Stomach smooth muscle (tissue), 2 donors: ENCODE data around the gene TAGLN.

Experiments used
- H3K27ac ChIP-seq: one replicate; pipeline ENCODE4 v1.7.0; 2013; ENCODE audit warnings: mild to moderate bottlenecking, low read length, inconsistent platforms
- H3K27me3 ChIP-seq, 2 donors: one replicate each; pipeline ENCODE4 v1.7.0; 2013; ENCODE audit warnings: low read length in 2 of 2; ENCODE audit not compliant: insufficient read depth in 2 of 2, control insufficient read depth in 1 of 2
- H3K36me3 ChIP-seq, 2 donors: one replicate each; pipeline ENCODE4 v1.7.0; 2013; ENCODE audit warnings: low read length in 2 of 2; ENCODE audit not compliant: control insufficient read depth in 2 of 2, insufficient read depth in 2 of 2
- H3K4me1 ChIP-seq: one replicate; pipeline ENCODE4 v1.7.0; 2013; ENCODE audit warnings: low read length; ENCODE audit not compliant: control insufficient read depth, insufficient read depth
- H3K4me3 ChIP-seq, 2 donors: one replicate each; pipeline ENCODE4 v1.7.0; 2013; ENCODE audit warnings: low read length in 2 of 2
- H3K9ac ChIP-seq, 2 donors: one replicate each; pipeline ENCODE4 v1.7.0; 2013; ENCODE audit warnings: low read length in 2 of 2, mild to moderate bottlenecking in 1 of 2
- H3K9me3 ChIP-seq, 2 donors: one replicate each; pipeline ENCODE4 v1.7.0; 2013; ENCODE audit warnings: low read length in 2 of 2; ENCODE audit not compliant: control insufficient read depth in 2 of 2
- donor health status: healthy.
- donor health status: Pancreatic carcinoma.

Gene TAGLN

GRCh38 chr11:117217141-117218084, 18.2 kb downstream of the TAGLN start:
- H3K9ac ChIP-seq, result peak overlapping the region; percentile 66 to 86

GRCh38 chr11:117218133-117218915, 19.2 kb downstream of the TAGLN start:
- peak overlapping the region; percentile 66 to 86 for H3K9ac ChIP-seq
- H3K27ac ChIP-seq, result peak overlapping the region; percentile 99
- H3K36me3 ChIP-seq, result peaks cover 13 to 19% of the 10 kb centered on the region in 2 donors
- H3K4me3 ChIP-seq, result peak overlapping the region; percentile 41 to 55
- no peaks in the 10 kb centered on the region for H3K9me3 ChIP-seq
- peaks cover 65% of the 10 kb centered on the region for H3K4me1 ChIP-seq
- H3K27me3 ChIP-seq, result no peaks in the 10 kb centered on the region

More at GRCh38 chr11:117217141-117218084, 18.2 kb downstream of the TAGLN start:
- H3K27me3 ChIP-seq, result no peaks in the 10 kb centered on the region
- peak overlapping the region; percentile 41 to 55 for H3K4me3 ChIP-seq
- H3K4me1 ChIP-seq, result peaks cover 60% of the 10 kb centered on the region
- peak overlapping the region; percentile 99 for H3K27ac ChIP-seq
- H3K36me3 ChIP-seq, result peaks cover 15 to 19% of the 10 kb centered on the region in 2 donors
- H3K9me3 ChIP-seq, result no peaks in the 10 kb centered on the region

GRCh38 chr11:117219001-117219400, 19.8 kb downstream of the TAGLN start:
- Histone ChIP-seq H3K4me3 (peak overlapping the region; percentile 1 to 55), H3K4me1 (peaks cover 69% of the 10 kb centered on the region)

GRCh38 chr11:117219455-117219854, 20.3 kb downstream of the TAGLN start:
- peaks cover 69% of the 10 kb centered on the region for H3K4me1 ChIP-seq
- H3K27ac ChIP-seq, result peak overlapping the region; percentile 99
- peak overlapping the region; percentile 66 to 86 for H3K9ac ChIP-seq
- H3K9me3 ChIP-seq, result no peaks in the 10 kb centered on the region
- H3K27me3 ChIP-seq, result no peaks in the 10 kb centered on the region
- peaks cover 21 to 27% of the 10 kb centered on the region in 2 donors for H3K36me3 ChIP-seq
- H3K4me3 ChIP-seq, result peak overlapping the region in 1 of 2 donors; percentile 1

More at GRCh38 chr11:117219001-117219400, 19.8 kb downstream of the TAGLN start:
- H3K9ac ChIP-seq, result peak overlapping the region; percentile 66 to 86
- H3K27me3 ChIP-seq, result no peaks in the 10 kb centered on the region
- peaks cover 20 to 24% of the 10 kb centered on the region in 2 donors for H3K36me3 ChIP-seq
- peak overlapping the region; percentile 99 for H3K27ac ChIP-seq
- no peaks in the 10 kb centered on the region for H3K9me3 ChIP-seq

- Histone ChIP-seq H3K36me3 (peaks cover 18 to 25% of the 10 kb centered on the region in 2 donors), H3K27ac (peak overlapping the region; percentile 99), H3K9me3 (no peaks in the 10 kb centered on the region), H3K27me3 (no peaks in the 10 kb centered on the region), H3K4me3 (peak overlapping the region in 1 of 2 donors; percentile 54), H3K9ac (peak overlapping the region; percentile 66 to 86), H3K4me1 (peaks cover 69% of the 10 kb centered on the region)
Measured at GRCh38 chr11:117219995-117220394, 20.8 kb downstream of the TAGLN start.

GRCh38 chr11:117220568-117220967, 21.4 kb downstream of the TAGLN start:
- Histone ChIP-seq H3K36me3 (peaks cover 19 to 25% of the 10 kb centered on the region in 2 donors), H3K4me3 (peak overlapping the region; percentile 31 to 54)

GRCh38 chr11:117220999-117221774, 22.0 kb downstream of the TAGLN start:
- peak overlapping the region; percentile 31 to 54 for H3K4me3 ChIP-seq
- H3K27me3 ChIP-seq, result no peaks in the 10 kb centered on the region
- peaks cover 72% of the 10 kb centered on the region for H3K4me1 ChIP-seq
- peak overlapping the region; percentile 66 to 86 for H3K9ac ChIP-seq
- H3K36me3 ChIP-seq, result peaks cover 22 to 28% of the 10 kb centered on the region in 2 donors
- H3K27ac ChIP-seq, result peak overlapping the region; percentile 99
- H3K9me3 ChIP-seq, result no peaks in the 10 kb centered on the region

More at GRCh38 chr11:117220568-117220967, 21.4 kb downstream of the TAGLN start:
- H3K9me3 ChIP-seq, result no peaks in the 10 kb centered on the region
- no peaks in the 10 kb centered on the region for H3K27me3 ChIP-seq
- peak overlapping the region; percentile 66 to 86 for H3K9ac ChIP-seq
- H3K4me1 ChIP-seq, result peaks cover 69% of the 10 kb centered on the region
- peak overlapping the region; percentile 99 for H3K27ac ChIP-seq

- Histone ChIP-seq H3K27ac (peak overlapping the region; percentile 99), H3K4me3 (peak overlapping the region in 1 of 2 donors; percentile 54), H3K4me1 (peaks cover 65% of the 10 kb centered on the region), H3K36me3 (peaks cover 24 to 29% of the 10 kb centered on the region in 2 donors), H3K27me3 (no peaks in the 10 kb centered on the region), H3K9ac (peak overlapping the region; percentile 66 to 86), H3K9me3 (no peaks in the 10 kb centered on the region)
Measured at GRCh38 chr11:117221775-117222517, 22.8 kb downstream of the TAGLN start.

GRCh38 chr11:117222991-117223740, 24.0 kb downstream of the TAGLN start:
- peak overlapping the region; percentile 99 for H3K27ac ChIP-seq
- no peaks in the 10 kb centered on the region for H3K9me3 ChIP-seq
- H3K36me3 ChIP-seq, result peaks cover 34 to 37% of the 10 kb centered on the region in 2 donors
- H3K4me1 ChIP-seq, result peaks cover 54% of the 10 kb centered on the region
- H3K9ac ChIP-seq, result peak overlapping the region; percentile 5 to 19
- H3K27me3 ChIP-seq, result no peaks in the 10 kb centered on the region
- no peak overlapping the region for H3K4me3 ChIP-seq
